ENCODE measurements around the gene SEPTIN5.
"Not testable (repeated sequence)": the region's sequence is repeated elsewhere in the genome, so short reads cannot be mapped to it uniquely, and the experiment has no call there.

SEPTIN5 gene

GRCh38 chr22:19721330-19722177, 7.3 kb downstream of the SEPTIN5 start:
- in situ Hi-C loops (cut with HindIII; ENCODE audit: low pct_unique_long_range_greater_than_20kb, low sequenced_read_pairs): no loop called here
- TF ChIP-seq JUND (IDR thresholded peaks at IDR 0.05; ENCODE audit: low read depth): no peak
- DNase-seq (ENCODE audit: low read depth in 1 of 2, low spot score in 1 of 2): no peak

GRCh38 chr22:19722178-19722981, 8.1 kb downstream of the SEPTIN5 start:
- no peak for DNase-seq (ENCODE audit: low read depth in 1 of 2, low spot score in 1 of 2)
- TF ChIP-seq JUND (IDR thresholded peaks at IDR 0.05; ENCODE audit: low read depth): no peak

GRCh38 chr22:19722982-19723231, 8.6 kb downstream of the SEPTIN5 start:
- no peak for TF ChIP-seq JUND (IDR thresholded peaks at IDR 0.05; ENCODE audit: low read depth)
- in situ Hi-C loops (cut with HindIII; ENCODE audit: low pct_unique_long_range_greater_than_20kb, low sequenced_read_pairs): no loop called here
- no peak for DNase-seq (ENCODE audit: low read depth in 1 of 2, low spot score in 1 of 2)

More at GRCh38 chr22:19722178-19722981, 8.1 kb downstream of the SEPTIN5 start:
- in situ Hi-C loops (cut with HindIII; ENCODE audit: low pct_unique_long_range_greater_than_20kb, low sequenced_read_pairs): no loop called here

GRCh38 chr22:19723232-19723982, 9.1 kb downstream of the SEPTIN5 start, which contains the start of gene GP1BB:
TSS of gene GP1BB (plus strand) at chr22:19723539. CDS start at chr22:19723570, 31 bp downstream.
- no peak for TF ChIP-seq JUND (IDR thresholded peaks at IDR 0.05; ENCODE audit: low read depth)
- no peak for DNase-seq (ENCODE audit: low read depth in 1 of 2, low spot score in 1 of 2)
- in situ Hi-C loops (cut with HindIII; ENCODE audit: low pct_unique_long_range_greater_than_20kb, low sequenced_read_pairs): no loop called here

GRCh38 chr22:19723983-19724827, 9.9 kb downstream of the SEPTIN5 start:
- no peak for TF ChIP-seq JUND (IDR thresholded peaks at IDR 0.05; ENCODE audit: low read depth)
- DNase-seq (ENCODE audit: low read depth in 1 of 2, low spot score in 1 of 2): no peak
- in situ Hi-C loops (cut with HindIII; ENCODE audit: low pct_unique_long_range_greater_than_20kb, low sequenced_read_pairs): no loop called here

- in situ Hi-C loops (cut with HindIII; ENCODE audit: low pct_unique_long_range_greater_than_20kb, low sequenced_read_pairs): no loop called here
- TF ChIP-seq JUND (IDR thresholded peaks at IDR 0.05; ENCODE audit: low read depth): no peak
- DNase-seq (ENCODE audit: low read depth in 1 of 2, low spot score in 1 of 2): no peak
These were observed 10.8 kb downstream of the SEPTIN5 start for GRCh38 chr22:19724927-19725661.

GRCh38 chr22:19726064-19726788, 11.9 kb downstream of the SEPTIN5 start:
- in situ Hi-C loops (cut with HindIII; ENCODE audit: low pct_unique_long_range_greater_than_20kb, low sequenced_read_pairs); DNase-seq (ENCODE audit: low read depth in 1 of 2, low spot score in 1 of 2): not testable (repeated sequence)

GRCh38 chr22:19727310-19728150, 13.2 kb downstream of the SEPTIN5 start:
- no peak for DNase-seq (ENCODE audit: low read depth in 1 of 2, low spot score in 1 of 2)
- TF ChIP-seq JUND (IDR thresholded peaks at IDR 0.05; ENCODE audit: low read depth): no peak
- in situ Hi-C loops (cut with HindIII; ENCODE audit: low pct_unique_long_range_greater_than_20kb, low sequenced_read_pairs): no loop called here

GRCh38 chr22:19728271-19728670, 14.0 kb downstream of the SEPTIN5 start:
- TF ChIP-seq JUND (IDR thresholded peaks at IDR 0.05; ENCODE audit: low read depth): no peak
- in situ Hi-C loops (cut with HindIII; ENCODE audit: low pct_unique_long_range_greater_than_20kb, low sequenced_read_pairs): no loop called here
- DNase-seq (ENCODE audit: low read depth in 1 of 2, low spot score in 1 of 2): no peak

- in situ Hi-C loops (cut with HindIII; ENCODE audit: low pct_unique_long_range_greater_than_20kb, low sequenced_read_pairs): no loop called here
- no peak for TF ChIP-seq JUND (IDR thresholded peaks at IDR 0.05; ENCODE audit: low read depth)
- no peak for DNase-seq (ENCODE audit: low read depth in 1 of 2, low spot score in 1 of 2)
These were observed 14.5 kb downstream of the SEPTIN5 start for GRCh38 chr22:19728836-19729235.
